Endometrium (tissue), 2 donors: ENCODE results near the gene MAGEA11.
"Not testable (repeated sequence)": the region's sequence is repeated elsewhere in the genome, so short reads cannot be mapped to it uniquely, and the experiment has no call there.

Experiments
- FAIRE-seq: peaks from 2 replicates; lab custom pipeline; 2012; peaks lifted over from hg19 to GRCh38; lab: Jason Lieb, UNC
- donor health status: control.
- donor health status: control.

Gene MAGEA11

GRCh38 chrX:149718757-149719156 is 6.9 kb downstream of the MAGEA11 start:
- no peak for FAIRE-seq

GRCh38 chrX:149720021-149720689 is 8.3 kb downstream of the MAGEA11 start:
- no peak for FAIRE-seq

DNA sequence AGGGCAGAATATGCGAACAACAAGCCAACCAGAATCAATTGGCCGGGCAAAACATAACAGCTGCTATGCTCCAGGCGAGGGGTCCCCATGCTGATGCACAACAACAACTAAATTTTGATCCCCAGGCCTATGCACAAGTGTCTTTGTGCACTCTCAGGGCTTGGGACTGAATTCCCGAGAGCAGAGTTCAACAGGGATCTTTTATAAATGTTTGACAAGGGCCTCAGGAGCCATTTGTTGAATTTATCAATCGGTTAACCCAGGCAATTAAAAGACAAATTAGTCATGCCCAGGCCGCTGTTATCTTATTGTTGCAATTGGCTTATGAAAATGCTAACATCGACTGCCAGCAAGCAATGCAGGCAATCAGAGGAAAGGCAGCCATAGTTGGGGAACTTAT is 9.4 kb downstream of the MAGEA11 start:
- not testable (repeated sequence) for FAIRE-seq

GRCh38 chrX:149721778-149722177 is 9.9 kb downstream of the MAGEA11 start:
- FAIRE-seq: no peak

- FAIRE-seq: not testable (repeated sequence)
Observed at GRCh38 chrX:149723583-149724118, 11.8 kb downstream of the MAGEA11 start.

- not testable (repeated sequence) for FAIRE-seq
Observed at GRCh38 chrX:149727308-149727707, 15.4 kb downstream of the MAGEA11 start.

DNA sequence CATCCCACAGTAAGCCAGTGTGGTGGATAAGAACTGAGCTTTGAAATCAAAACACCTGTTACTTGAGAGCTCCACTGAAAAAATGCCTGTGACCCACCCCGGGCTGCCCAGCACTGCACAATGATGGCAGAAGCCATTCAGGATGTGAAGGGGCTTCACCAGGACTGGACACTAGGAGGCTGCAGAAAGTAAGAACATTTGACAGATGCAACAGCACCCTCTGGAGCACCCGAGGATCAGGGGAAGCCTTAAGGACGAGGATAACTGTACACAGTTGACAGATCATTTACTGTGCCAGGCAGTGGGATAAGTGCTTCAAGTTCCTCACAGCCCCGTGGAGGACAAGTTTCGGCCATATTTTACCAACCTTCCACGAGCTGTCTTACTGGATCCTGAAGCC is 30.4 kb downstream of the MAGEA11 start:
- not testable (repeated sequence) for FAIRE-seq

GRCh38 chrX:149746390-149747007 is 34.6 kb downstream of the MAGEA11 start:
- FAIRE-seq: not testable (repeated sequence)

DNA sequence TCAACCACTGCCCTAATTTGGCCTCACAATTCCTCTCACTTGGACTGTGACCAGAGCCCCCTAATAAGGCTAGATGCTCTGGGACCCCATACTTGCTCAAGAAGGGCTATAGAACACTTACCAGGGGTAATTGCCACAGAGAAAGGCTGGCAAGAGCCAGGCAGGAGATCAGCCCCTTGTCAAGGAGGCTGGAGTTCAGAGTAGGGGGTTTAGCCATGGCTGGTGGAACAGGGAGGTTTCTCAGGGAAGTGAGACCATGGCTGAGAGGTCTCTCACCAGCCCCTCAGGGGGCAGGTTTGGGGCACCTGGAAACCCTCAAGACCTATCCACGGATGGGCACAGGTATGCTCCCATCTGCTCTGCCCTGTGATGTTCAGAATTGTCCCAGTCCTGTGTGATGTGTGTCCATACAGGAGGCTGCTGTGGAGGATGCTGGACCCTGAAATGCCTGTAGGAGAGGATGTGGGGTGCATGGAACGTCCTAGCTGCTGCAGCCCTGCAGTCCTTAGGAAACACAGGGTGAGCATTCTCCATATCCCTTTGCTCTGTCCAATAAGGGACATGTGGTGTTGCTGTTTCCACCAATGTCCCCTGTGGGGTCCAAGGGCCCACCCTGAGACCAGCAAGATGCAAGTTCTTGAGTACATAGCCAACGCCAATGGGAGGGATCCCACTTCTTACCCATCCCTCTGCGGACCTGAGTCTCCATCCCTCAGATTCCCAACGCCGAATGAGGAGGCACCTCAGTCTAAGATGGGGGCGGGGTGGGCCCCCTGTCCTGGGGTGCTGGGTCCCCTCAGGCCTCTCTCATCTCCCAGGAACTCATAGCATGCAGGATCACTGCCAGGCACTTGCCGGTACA is 45.6 kb downstream of the MAGEA11 start:
- no peak for FAIRE-seq

GRCh38 chrX:149758068-149758714 is 46.3 kb downstream of the MAGEA11 start:
- FAIRE-seq: no peak

GRCh38 chrX:149758715-149759078 is 46.8 kb downstream of the MAGEA11 start:
- FAIRE-seq: not testable (repeated sequence)

DNA sequence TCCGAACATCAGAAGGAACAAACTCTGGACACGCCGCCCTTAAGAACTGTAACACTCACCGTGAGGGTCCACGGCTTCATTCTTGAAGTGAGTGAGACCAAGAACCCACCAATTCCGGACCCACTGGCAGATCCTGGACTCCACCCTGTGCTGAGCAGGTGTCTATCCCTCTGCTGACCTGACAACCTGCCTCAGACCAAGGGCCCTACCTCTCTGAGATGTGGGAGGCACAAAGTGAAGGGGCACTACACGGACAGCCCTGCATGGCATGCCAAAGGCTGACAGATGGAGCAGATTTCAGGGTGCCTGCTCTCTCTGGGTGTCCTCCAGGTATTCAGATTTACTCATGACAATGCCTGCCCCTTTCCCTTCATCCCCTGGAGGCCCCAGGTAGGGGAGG is 48.0 kb downstream of the MAGEA11 start:
- no peak for FAIRE-seq

GRCh38 chrX:149760965-149761364 is 49.1 kb downstream of the MAGEA11 start:
- FAIRE-seq: no peak

DNA sequence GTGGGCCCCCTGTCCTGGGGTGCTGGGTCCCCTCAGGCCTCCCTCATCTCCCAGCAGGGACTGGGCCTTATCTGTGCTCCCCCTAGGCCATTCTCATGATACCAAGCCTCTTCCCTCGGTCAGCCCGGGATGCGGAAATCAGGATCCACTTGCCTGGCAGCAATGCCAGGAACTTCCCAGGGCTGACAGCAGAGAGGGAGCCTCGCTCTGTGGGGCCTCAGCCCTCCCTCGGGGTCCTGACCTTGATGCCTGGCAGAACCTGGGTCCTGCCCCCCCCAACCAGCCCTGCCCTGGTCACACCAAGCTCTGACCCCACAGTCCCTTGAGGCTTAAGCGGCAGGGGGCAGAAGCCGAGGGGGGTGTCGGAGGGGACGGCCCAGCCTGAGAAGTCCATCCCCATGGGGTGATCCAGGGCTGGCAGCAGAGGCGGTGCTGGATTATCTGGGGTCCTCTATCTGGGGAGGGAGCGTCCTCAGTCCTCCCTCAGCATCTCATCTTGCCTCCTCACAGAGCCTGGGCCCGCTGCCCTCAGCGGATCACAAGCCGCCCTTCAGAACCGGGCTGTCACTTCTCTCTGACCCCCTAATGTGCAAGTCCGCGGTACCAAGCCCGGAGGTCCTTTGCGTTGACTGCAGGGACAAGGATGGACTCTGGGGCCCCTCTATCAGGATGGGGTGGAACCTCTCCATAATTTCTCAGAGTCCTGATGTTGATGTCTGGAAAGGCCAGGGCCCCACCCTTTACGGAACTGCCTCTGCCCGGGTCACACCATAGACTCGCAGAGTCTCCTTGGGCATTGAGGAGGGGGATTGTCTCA is 50.2 kb downstream of the MAGEA11 start:
- not testable (repeated sequence) for FAIRE-seq

DNA sequence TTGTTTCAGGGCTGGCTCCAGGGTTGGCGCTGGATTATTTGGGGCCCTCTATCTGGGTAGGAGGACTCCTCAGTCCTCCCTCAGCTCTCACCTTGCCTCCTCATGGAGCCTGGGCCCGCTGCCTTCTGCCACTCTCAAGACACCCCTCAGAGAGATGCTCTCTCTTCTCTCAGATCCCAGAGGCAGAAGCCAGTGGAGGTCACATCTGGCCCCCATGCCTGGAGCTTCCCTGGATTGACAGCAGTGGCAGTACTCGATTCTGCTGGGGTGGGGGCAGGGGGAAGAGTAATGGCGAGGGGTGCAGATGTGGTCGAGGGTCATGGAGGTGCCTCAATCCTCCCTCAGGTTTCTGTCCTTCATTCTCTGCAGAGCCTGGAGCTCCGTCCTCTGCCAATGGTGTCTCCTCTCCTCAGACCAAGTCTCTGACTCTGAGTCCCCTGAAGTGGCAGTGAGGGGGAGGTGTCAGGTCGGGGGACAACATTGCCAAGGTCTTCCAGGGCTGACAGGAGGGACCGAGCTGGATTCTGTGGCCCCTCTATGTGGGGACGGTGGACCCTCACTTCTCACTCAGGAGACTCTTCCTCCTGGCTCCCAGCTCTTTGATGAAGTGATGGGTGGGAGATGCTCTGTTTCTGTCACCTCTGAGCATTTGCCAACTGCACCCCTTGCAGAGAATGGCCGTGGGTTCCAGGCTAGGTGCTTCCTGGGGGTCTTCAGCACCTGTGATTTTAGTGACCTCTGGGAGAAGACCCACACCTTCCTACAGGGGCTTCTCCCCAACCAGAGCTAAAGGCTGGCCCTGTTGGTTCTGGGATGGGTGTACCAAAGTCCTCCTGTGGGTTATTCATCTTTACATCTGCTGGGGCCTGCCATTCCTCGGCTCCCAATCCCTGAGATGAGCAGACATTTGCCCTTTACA is 51.1 kb downstream of the MAGEA11 start:
- FAIRE-seq: no peak
